IPS-18c (cell line): ENCODE data around the gene WNK2.
"Not testable (repeated sequence)": the region's sequence is repeated elsewhere in the genome, so short reads cannot be mapped to it uniquely, and the experiment has no call there.

Source experiments
- H3K4me3 ChIP-seq: 2 replicates; pipeline ENCODE4 v1.7.0; 2013; ENCODE audit warnings: low read depth, mild to moderate bottlenecking, low read length, moderate library complexity; ENCODE audit not compliant: insufficient read depth
- H3K9me3 ChIP-seq: one replicate; pipeline ENCODE4 v1.6.1; 2013; ENCODE audit warnings: mild to moderate bottlenecking, low read length, moderate library complexity; ENCODE audit not compliant: control insufficient read depth, insufficient read depth

Gene WNK2

DNA sequence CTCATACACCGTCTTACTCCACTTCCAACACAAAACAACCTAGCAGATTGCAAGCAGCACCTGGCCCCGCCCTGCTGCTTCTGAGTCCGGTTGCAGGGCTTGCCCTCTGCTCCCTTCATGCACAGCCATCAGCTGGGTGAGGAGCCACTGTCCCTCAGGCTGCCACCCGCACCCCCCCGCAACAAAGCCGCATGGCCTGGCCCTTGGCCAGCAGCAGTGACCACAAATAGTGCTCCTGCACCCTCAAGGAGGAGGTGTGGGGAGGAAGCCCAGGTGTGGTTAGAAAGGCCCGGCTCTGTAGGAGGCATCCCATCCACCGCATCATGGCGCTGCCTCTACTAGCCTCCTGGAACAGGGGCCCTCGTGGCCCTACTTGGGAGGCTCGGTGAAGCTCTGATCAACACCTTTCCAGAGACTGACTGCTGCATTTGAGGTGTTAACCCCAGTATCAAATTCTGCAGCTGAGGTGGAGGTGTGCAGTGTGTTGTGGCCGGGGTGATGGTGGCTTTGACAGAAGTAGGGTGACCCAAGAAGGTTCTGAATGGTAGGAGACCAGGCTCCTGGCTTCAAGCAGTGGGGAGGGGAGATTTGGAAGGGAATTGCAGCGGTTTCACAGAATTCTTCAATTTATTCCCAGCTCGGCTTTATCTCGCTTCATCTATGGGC, 52.7 kb downstream of the WNK2 start:
- no peak overlapping the region for H3K4me3 ChIP-seq
- H3K9me3 ChIP-seq: no peaks in the 10 kb centered on the region

DNA sequence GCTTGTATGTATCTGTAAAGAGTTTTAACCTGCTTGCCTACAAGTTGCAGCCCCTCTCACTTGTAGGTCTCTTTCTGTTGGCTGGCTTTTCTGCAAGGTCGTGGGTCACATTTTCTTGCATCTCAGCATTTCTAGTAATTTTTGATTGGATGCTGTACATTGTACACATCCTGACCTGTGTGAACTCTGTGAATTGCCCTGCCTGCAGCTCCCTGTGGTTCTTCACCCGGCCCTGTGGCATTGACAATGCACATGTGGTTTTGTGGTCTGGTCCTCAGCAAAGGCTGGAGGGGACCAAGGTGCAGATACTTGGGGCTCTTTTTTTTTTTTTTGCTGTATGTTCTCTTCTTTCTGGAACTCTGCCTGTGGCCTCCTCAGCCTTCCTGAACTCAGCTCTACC, 53.6 kb downstream of the WNK2 start:
- Histone ChIP-seq H3K4me3 (no peak overlapping the region), H3K9me3 (no peaks in the 10 kb centered on the region)

DNA sequence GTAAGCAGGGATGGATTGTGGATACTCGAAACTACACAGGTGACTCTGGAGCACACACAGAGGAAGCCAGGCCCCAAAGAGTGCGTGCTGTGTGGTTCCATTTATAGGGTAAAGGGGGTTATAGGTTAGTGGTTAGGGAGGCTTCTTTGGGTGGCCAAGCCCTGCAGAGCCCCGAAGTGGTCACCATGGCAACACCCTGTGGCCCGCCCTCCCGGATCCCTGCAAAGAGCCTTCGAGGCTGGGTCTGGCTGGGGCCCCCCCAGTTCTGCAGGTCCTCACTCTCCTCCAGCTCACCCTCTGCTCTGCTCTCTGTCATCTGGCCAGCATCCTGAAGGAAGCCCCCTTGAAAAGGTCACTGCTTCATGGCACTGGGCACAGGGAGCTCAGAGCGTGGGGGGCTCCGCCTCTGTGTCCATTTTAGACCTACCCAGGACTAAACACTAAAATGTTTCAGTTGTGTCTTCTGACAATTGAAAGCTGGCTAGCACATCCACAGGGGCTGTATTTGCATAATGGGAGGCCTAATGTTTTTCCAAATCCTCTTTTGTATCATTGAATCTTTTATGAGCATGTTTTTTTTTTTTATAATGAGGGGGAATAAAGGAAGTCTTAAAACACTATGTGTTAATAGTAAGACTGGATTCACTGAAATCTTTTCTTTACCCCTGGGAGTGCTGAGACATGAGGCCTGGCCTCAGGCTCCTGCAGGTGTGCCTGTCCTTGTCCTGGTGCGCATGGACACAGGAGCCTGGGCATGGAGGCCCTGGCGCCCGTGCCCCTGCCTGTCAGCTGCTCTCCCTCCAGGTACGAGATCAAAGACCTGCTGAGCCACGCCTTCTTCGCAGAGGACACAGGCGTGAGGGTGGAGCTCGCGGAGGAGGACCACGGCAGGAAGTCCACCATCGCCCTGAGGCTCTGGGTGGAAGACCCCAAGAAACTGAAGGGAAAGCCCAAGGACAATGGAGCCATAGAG, 55.3 kb downstream of the WNK2 start:
- Histone ChIP-seq H3K4me3 (no peak overlapping the region), H3K9me3 (no peaks in the 10 kb centered on the region)

DNA sequence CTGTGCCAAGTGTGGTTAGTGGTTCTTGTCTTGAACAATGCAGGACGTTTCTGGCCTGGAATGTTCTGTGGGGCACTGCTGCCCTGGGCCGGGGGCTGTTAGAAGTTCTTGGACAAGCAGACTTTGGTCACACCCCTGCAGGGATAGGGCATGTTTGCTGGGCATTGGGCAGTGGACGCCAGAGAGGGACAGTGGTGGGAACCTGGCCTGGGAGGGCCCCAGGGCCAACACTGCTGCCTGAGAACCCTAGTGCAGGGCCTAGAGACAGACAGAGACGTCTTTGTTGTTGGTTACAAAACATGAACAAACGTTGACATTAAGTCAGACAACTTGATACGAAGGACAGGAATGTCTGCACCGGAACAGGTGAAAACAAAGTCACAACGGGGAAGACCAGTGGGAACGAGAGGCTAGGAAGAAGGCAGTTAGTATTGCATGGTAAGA, 57.0 kb downstream of the WNK2 start:
- Histone ChIP-seq H3K9me3 (no peaks in the 10 kb centered on the region), H3K4me3 (no peak overlapping the region)

DNA sequence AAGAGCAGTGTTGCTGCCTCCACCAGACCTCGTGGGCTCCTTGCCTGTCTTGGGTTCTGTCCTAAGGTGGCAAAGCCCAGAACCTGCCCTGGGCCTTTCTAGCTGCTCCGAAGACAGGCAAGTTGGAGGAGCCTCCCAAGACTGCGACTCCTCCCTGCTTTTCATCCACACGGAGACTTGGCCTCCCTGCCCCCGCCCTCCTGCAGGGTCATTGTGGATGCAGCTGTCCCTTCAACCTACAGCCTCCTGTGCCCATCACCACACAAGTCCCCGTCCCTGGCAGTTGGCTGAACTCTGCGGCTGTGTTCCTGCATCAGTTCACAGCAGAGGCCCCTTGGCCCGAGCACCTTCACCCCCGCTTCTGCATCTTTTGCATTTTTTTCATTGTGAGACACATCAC, 59.2 kb downstream of the WNK2 start:
- Histone ChIP-seq H3K4me3 (no peak overlapping the region; the same call in 1 of the 2 replicates), H3K9me3 (no peaks in the 10 kb centered on the region)

DNA sequence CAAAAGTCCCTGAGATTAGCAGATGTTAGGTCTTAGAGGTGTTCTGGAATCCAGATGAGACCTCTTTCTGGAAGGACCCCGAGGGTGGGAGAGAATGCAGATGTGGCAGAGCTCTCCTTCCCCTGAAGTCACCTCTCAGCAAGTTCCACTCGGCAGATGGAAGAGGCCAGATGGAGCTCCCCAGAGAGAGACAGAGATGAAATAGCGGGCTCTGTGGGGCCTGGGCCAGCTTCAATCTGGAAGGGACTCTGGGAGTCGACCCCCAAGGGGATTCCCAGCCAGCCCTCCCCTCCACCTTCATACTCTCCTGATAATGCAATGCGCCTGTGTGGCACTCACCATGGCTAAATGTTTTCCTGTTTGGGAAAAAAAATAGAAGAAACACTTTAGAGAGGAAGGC, 60.2 kb downstream of the WNK2 start:
- Histone ChIP-seq H3K4me3 (no peak overlapping the region), H3K9me3 (no peaks in the 10 kb centered on the region)

DNA sequence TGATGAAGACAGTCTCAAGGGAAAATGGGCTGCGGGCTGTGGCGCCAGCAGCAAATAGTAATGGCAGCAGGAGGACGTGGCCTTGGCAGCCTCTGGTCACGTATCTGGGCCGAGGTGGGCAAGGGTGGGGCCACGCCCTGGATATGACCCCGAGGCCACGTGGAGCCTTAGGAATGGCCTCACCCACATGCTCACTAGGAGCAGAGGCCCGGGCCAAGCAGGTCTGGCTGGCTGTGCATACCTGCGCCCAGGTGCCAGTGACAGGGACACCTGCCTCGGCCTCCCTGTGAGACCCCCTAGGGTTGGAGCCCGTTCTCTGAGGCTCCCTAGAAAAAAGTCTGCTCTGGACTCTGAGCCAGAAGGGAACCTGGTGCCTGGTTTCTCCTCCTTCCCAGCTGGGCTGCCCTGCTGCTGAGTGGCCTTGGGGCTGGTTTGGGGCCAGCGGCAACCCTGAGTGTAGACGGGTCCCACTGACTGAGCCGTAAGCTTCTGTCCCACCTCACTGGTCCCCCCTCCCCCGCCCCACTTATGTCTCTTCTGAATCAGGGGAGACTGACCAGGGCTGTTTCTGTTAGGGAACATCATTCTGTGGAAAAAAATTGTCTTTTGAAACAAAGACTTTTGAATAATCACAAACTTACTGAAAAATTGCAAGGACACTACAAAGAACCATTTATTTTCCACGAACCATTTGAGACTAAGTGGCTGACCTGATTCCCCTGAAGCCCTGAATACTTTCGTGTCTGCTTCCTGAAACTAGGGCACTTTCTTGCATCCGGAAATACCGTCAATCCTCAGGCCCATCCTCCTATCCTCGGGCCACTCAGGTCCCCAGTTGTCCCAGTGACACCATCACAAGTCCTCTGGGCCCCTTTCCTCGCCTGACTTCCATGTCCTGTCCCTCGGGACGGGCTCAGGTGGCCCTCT, 60.8 kb downstream of the WNK2 start:
- H3K9me3 ChIP-seq: no peaks in the 10 kb centered on the region
- H3K4me3 ChIP-seq: no peak overlapping the region

DNA sequence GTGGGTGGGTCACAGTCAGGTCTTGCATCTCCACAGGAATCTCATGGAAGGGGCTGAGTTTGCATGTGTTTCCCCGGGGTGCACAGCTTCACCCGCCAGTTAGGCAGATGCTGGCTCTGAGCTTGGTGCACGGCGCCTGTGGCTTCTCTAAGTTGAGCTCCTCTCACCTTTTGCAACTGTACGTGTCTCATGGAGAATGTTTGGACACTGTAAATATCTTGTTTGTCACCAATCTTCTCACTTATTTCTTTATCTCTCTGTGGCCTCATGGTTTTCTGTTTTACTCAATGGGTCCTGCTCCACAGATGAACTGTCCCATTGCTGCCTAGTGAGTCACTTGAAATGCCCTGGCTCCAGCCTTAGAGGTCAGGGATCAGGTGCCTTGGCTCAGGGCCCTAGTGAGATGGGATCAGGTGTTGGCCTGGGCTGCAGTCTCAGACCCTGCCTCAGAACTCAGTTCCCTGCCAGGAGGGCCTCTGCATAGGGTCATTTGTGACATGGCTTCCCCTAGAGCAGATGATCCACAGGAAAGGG, 61.6 kb downstream of the WNK2 start:
- Histone ChIP-seq H3K4me3 (no peak overlapping the region), H3K9me3 (no peaks in the 10 kb centered on the region)

DNA sequence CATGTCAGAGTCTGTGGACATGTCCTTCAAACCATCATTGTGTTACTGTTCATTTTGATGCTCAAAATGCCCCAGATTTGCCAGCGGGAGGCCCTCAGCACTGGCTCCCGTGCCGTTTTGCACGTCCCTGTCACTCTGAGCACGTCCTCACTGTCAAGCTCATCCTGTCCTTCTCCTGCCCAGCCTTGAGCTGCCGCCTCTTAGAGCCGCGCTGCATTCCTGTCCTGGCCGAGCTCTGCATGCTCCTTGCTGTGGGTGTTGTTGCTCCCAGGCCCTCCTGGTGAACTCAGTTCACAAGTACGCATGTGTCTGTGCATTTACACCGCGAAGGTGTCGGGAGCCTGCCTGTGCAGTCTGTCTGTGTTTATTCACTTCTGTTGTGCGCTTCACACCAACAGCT, 62.2 kb downstream of the WNK2 start:
- Histone ChIP-seq H3K9me3 (no peaks in the 10 kb centered on the region), H3K4me3 (no peak overlapping the region)

DNA sequence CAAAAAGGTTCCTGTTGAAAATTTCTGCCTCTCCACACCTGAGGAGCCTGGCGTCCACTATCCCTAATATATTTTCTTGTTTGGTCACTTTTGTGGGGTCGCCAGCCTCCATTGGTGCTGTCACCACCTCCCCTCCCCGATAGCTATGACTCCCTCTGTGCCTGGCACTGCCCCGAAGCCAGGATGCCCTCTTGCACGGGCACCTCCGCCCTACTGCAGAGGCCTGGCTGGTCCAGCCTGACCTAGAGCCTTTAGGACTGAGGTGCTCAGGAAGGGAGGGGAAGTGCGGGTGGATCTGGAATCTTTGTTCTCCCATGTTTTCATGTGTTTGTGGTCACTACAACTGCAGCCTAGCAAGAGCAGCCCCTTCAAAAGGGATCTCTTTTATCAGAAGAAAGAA, 62.6 kb downstream of the WNK2 start:
- Histone ChIP-seq H3K4me3 (no peak overlapping the region), H3K9me3 (no peaks in the 10 kb centered on the region)

DNA sequence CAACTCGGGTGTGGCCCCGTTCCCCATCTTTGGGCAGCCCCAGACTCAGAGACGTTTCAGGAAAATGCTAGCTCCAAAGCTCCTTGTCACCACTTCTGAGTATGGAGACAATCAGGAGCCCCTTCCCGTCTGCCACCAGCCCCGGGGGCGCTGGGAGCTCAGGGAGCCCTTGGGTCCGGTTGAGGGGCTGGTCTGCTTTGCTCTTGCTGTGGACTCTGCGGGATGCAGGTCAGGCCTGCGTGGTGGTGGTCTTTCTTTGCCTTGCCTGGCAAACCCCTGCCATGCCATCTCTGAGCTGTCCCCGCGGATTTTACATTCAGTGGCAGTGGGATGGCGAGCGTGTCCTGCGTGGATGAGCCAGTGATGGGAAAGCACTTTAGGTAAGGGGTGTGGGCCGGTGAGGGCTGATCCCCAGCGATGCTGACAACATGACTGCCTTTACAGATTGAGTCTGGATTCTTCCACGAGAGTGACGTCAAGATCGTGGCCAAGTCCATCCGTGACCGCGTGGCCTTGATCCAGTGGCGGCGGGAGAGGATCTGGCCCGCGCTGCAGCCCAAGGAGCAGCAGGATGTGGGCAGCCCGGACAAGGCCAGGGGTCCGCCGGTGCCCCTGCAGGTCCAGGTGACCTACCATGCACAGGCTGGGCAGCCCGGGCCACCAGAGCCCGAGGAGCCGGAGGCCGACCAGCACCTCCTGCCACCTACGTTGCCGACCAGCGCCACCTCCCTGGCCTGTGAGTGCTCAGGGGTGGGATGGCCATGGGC, 63.3 kb downstream of the WNK2 start:
- H3K4me3 ChIP-seq: no peak overlapping the region
- no peaks in the 10 kb centered on the region for H3K9me3 ChIP-seq

DNA sequence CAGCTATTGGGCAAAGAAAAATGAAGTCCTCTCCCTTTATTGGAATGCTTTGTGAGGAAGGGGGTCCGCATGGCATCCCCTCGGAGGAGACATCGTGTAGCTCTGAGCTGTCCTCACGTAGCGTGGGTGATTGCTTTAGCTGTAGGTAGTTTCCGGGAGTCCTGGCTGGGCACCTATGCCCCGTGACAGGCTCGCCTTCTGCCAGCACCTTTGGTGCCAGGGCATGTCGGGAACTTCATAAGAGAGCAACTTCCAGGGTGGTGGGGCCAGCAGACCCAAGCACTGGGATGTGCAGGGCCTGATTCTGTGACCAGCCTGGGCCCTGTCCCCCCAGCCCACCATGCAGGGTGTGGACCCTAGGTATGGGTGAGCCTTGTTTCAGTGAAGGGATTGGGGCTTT, 64.0 kb downstream of the WNK2 start:
- Histone ChIP-seq H3K9me3 (no peaks in the 10 kb centered on the region), H3K4me3 (no peak overlapping the region)

DNA sequence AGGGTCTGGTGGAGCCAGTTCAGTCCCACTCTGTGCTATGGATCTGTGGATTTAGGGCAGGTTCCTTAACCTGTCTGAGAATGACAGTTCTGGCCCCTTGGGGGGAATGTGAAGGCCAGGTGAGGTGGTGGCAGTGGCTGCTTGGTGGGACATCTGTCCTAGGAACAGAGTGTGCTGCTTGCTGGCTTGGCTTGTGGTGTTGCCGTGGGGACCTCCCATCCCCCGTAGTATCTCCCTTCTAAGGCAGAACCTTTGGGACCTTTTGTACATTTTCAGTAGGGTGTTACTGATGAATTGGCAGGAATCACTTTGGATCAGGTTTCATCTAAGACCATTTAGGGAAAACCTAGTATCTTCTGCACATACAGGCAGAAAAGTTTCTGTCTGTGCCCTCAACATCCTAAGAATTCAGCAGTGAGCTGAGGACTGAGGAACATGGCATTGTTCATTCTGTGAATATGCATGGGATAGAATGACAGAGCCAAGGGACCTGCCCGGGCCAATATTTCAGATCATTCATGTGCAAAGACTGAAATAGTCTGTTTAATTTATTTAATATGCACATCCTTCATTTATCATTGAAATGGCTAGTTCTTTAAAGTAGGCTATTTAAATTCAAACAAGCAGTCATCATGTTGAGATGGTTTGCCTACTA, 64.6 kb downstream of the WNK2 start:
- no peak overlapping the region for H3K4me3 ChIP-seq
- no peaks in the 10 kb centered on the region for H3K9me3 ChIP-seq

DNA sequence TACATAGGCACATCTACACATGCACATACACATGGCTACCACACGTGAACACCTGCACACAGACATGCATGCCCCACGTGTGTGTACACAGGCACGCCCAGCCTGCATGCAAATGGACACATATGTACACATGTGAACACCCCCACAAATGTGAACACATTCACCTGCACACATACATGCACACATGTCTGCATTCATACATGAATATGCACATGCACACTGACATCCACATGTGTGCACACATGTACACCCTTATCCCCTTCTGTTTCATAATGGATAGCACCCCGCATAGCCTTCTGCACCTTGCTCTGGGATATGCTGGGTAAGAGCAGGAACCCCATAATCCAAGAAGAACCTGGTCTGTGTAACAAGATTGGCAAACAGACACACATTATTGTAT, 66.2 kb downstream of the WNK2 start:
- H3K4me3 ChIP-seq: no peak overlapping the region
- H3K9me3 ChIP-seq: no peaks in the 10 kb centered on the region

DNA sequence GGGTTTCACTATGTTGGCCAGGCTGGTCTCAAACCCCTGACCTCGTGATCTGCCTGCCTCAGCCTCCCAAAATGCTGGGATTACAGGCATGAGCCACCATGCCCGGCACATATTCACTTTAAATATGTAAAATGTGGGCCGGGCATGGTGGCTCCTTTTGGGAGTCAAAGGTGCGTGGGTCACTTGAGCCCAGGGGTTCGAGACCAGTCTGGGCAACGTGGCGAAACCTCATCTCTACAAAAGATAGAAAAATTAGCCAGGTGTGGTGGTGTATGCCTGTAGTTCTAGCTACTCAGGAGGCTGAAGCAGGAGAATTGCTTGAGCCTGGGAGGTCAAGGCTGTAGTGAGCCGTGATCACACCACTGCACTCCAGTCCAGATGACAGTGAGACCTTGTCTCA, 67.4 kb downstream of the WNK2 start:
- H3K9me3 ChIP-seq, H3K4me3 ChIP-seq: not testable (repeated sequence)

DNA sequence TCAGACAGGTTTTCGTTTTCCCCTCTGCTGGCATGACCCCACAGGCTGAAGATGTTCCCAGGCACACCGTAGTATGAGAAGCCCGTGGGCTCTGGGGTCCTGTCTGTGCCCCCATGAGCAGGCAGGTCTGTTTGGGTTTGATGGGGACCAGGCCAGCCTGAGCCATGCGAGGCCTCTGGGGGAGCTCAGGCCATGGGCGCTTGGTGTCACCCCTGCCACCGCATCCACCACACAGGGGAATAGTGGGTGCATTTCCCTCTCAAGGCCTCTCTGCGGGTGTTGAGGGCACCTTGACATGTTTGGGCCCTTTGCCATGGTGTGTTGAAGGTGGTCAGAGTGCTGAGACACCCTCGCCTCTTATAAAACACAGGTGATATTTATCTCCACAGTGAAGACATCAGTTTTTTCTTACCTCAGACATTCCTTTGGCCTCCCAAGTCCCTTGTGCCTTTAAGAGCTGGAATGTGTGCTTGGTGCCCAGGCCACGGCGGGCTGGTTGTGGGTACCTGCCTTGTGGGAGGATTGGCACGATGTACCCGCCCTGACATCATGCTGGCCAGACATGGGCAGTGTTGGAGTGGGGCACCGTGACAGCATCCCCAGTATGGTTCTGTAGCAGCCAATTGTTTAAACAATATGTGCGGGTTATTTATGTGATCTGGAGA, 68.3 kb downstream of the WNK2 start:
- Histone ChIP-seq H3K4me3 (no peak overlapping the region), H3K9me3 (no peaks in the 10 kb centered on the region)
